Fibroblast of pulmonary artery (primary cell): Measurements from ENCODE around the gene KLF7.

ENCODE experiments used
- DNase-seq: peaks from one replicate; pipeline ENCODE4 v3.0.0-alpha.2; 2010; ENCODE audit warnings: low read depth
- H3K4me3 ChIP-seq: replicated peaks from 2 replicates; pipeline ENCODE4 v1.5.1; 2011; ENCODE audit warnings: low read depth, mild to moderate bottlenecking, control low read depth, low read length, moderate library complexity
- TF ChIP-seq, protein P1 (sequence below): IDR thresholded peaks from 2 replicates; pipeline ENCODE4 v1.5.1; 2011; ENCODE audit warnings: mild to moderate bottlenecking, control low read depth, low read length, inconsistent platforms; ENCODE audit errors: missing control alignments

Gene KLF7

DNA sequence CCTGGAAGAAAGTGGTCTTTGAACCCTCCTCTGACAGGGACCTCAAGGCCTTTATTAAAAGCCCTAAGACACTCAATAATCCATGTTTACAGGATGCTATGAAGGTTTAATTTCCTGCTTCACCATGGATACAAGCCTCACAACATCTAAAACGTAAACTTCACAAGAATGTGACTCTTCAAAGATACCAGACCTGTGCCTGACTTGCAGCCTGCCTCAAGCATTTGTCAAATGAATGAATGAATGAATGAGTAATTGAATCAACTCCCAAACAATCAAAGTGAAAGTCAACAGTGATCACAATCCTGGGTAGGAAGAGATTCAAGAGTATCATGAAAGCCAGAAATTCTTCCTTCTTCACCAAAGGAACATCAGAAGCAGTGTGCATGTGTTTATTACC is 30.4 kb downstream of the KLF7 start:
- peak; percentile 66 for DNase-seq
- H3K4me3 ChIP-seq = no peak overlapping the region
- TF ChIP-seq, protein P1, sequence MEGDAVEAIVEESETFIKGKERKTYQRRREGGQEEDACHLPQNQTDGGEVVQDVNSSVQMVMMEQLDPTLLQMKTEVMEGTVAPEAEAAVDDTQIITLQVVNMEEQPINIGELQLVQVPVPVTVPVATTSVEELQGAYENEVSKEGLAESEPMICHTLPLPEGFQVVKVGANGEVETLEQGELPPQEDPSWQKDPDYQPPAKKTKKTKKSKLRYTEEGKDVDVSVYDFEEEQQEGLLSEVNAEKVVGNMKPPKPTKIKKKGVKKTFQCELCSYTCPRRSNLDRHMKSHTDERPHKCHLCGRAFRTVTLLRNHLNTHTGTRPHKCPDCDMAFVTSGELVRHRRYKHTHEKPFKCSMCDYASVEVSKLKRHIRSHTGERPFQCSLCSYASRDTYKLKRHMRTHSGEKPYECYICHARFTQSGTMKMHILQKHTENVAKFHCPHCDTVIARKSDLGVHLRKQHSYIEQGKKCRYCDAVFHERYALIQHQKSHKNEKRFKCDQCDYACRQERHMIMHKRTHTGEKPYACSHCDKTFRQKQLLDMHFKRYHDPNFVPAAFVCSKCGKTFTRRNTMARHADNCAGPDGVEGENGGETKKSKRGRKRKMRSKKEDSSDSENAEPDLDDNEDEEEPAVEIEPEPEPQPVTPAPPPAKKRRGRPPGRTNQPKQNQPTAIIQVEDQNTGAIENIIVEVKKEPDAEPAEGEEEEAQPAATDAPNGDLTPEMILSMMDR = no peak

DNA sequence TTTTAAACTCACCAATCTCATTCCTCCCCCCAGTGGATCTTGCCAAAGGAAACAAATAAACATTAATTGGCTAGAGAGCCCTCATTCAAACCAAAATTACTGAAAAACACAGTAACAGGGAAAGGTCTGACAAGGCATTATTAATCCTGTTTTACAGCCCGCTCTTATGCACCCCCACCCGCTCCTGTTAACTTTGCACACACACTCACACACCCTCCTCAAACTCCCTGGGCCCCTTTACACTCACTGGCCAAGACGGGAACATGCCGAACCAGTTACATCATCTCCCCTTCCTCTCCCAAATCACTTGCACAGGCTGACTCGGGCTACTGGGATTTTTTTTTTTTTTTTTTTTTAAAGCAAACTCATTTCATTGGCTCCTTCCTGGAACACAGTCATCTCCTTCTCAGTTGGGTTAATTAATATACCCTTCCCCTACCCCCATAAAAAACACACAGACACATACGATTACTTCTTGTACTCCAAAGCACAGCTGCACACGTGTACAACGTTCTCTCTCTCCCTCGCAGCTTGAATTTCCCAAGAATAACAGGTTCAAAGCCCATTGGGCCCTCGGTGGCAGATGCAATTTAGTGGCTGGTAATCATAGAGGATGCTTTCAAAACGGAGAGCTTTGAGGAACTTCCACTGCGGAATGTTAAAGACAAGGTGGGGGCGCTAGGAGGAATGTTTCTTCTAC is 31.8 kb downstream of the KLF7 start:
- DNase-seq = peak; percentile 98
- TF ChIP-seq, protein P1 = no peak
- peak overlapping the region; percentile 9 for H3K4me3 ChIP-seq

GRCh38 chr2:207133458-207133819 is 32.3 kb downstream of the KLF7 start:
- H3K4me3 ChIP-seq = peak overlapping the region; percentile 9
- DNase-seq = no peak
- TF ChIP-seq, protein P1 = no peak

- H3K4me3 ChIP-seq = no peak overlapping the region
- TF ChIP-seq, protein P1 = no peak
- DNase-seq = peak; percentile 50
Measured at GRCh38 chr2:207132019-207132418, 33.7 kb downstream of the KLF7 start.

- TF ChIP-seq, protein P1 = no peak
Measured at GRCh38 chr2:207131594-207131993, 34.2 kb downstream of the KLF7 start.

DNA sequence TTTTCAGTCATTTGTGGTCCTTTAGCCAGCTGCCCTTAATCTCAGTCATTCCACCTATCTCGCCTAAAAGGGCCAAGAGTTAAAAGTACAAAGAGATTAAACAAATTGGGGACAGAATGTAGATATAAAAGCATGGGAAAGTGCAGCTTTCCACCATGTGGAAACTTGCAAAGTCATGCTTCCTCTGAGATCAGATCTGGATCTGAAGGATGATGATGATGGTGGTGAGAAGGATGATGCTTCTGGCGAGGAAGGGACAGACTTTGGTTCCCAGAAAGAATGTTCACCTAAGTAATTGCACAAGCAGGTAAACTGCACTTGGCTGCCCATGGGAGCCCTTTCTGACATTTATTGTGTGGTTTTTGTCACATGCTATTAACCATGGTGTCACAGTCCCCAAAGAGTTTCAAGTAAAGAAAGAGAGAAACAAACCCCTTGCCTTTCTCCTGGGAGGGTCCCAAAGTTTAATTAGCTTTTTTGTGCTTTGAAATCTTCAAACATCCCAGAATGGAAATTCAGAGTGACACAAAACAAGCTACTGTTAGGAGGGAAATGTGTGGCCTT is 34.7 kb downstream of the KLF7 start:
- no peak overlapping the region for H3K4me3 ChIP-seq
- DNase-seq = no peak
- TF ChIP-seq, protein P1 = no peak

More at GRCh38 chr2:207131594-207131993, 34.2 kb downstream of the KLF7 start:
- H3K4me3 ChIP-seq = no peak overlapping the region
- peak; percentile 54 for DNase-seq

GRCh38 chr2:207129821-207130220 is 35.9 kb downstream of the KLF7 start:
- TF ChIP-seq, protein P1 = no peak
- no peak overlapping the region for H3K4me3 ChIP-seq
- DNase-seq = no peak
